HG02678 (cell line): ENCODE measurements around the gene ZNF701.
"Not testable (repeated sequence)": the region's sequence is repeated elsewhere in the genome, so short reads cannot be mapped to it uniquely, and the experiment has no call there.

Source experiments
- ATAC-seq: cut with Tn5 transposase; IDR thresholded peaks from one replicate; pipeline ENCODE4 v1.9.1; 2021; ENCODE audit warnings: mild to moderate bottlenecking, moderate library complexity; ENCODE audit not compliant: unreplicated experiment

ZNF701 gene

GRCh38 chr19:52570000-52570861 lies at the start of gene ZNF701:
ZNF701 (plus strand) TSS chr19:52570287; CDS start chr19:52574148, 3,861 bp downstream.
- ATAC-seq = peak; percentile 97

- no peak for ATAC-seq
Observed at GRCh38 chr19:52522551-52522950, 47.5 kb upstream of the ZNF701 start.

GRCh38 chr19:52524086-52524485 lies 46.0 kb upstream of the ZNF701 start:
- ATAC-seq = no peak

GRCh38 chr19:52527134-52527955 lies 42.7 kb upstream of the ZNF701 start, which contains the start of gene ZNF808:
ZNF808 (plus strand) TSS chr19:52527668; CDS start chr19:52543285, 15,617 bp downstream.
- ATAC-seq = peak; percentile 86

- peak; percentile 6 for ATAC-seq
Observed at GRCh38 chr19:52527956-52528351, 42.1 kb upstream of the ZNF701 start.

GRCh38 chr19:52532480-52532879 lies 37.6 kb upstream of the ZNF701 start:
- ATAC-seq = no peak

GRCh38 chr19:52533901-52534300 lies 36.2 kb upstream of the ZNF701 start:
- no peak for ATAC-seq

GRCh38 chr19:52535385-52535770 lies 34.7 kb upstream of the ZNF701 start:
- ATAC-seq = not testable (repeated sequence)

- ATAC-seq = peak; percentile 88
Observed at GRCh38 chr19:52535771-52536447, 34.2 kb upstream of the ZNF701 start.

- peak; percentile 15 for ATAC-seq
Observed at GRCh38 chr19:52536448-52536800, 33.7 kb upstream of the ZNF701 start.

- not testable (repeated sequence) for ATAC-seq
Observed at GRCh38 chr19:52538815-52539214, 31.3 kb upstream of the ZNF701 start.

GRCh38 chr19:52541176-52541575 lies 28.9 kb upstream of the ZNF701 start:
- not testable (repeated sequence) for ATAC-seq

- ATAC-seq = no peak
Observed at GRCh38 chr19:52541608-52542007, 28.5 kb upstream of the ZNF701 start.

- ATAC-seq = not testable (repeated sequence)
Observed at GRCh38 chr19:52542541-52542940, 27.5 kb upstream of the ZNF701 start.

GRCh38 chr19:52542984-52543664 lies 27.0 kb upstream of the ZNF701 start:
- ATAC-seq = no peak

- no peak for ATAC-seq
Observed at GRCh38 chr19:52554216-52554971, 15.7 kb upstream of the ZNF701 start.

- ATAC-seq = no peak
Observed at GRCh38 chr19:52557231-52557995, 12.7 kb upstream of the ZNF701 start.

GRCh38 chr19:52558732-52559445 lies 11.2 kb upstream of the ZNF701 start:
- ATAC-seq = not testable (repeated sequence)
